ENCODE data around the gene TMCO1.

- no peak for TF ChIP-seq JUNB (IDR thresholded peaks at IDR 0.05)
- TF ChIP-seq CTCF (IDR thresholded peaks at IDR 0.05) = no peak
- TF ChIP-seq SMC3 (IDR thresholded peaks at IDR 0.05) = no peak
- no peak for TF ChIP-seq POLR2A (IDR thresholded peaks at IDR 0.05; ENCODE audit: low read length)
- TF ChIP-seq MAZ (IDR thresholded peaks at IDR 0.05; ENCODE audit: borderline replicate concordance, low read depth, low read length) = no peak
- TF ChIP-seq NFE2L2 (conservative IDR thresholded peaks at IDR 0.05; ENCODE audit: low read length) = no peak
- no peak for TF ChIP-seq CBX8 (IDR thresholded peaks at IDR 0.05)
- no peak for TF ChIP-seq RFX5 (IDR thresholded peaks at IDR 0.05)
Observed at GRCh38 chr1:165772739-165773138, 4.1 kb upstream of the TMCO1 start.

Data from A549 (cell line).